ENCODE results near the gene NEDD8.

DNA sequence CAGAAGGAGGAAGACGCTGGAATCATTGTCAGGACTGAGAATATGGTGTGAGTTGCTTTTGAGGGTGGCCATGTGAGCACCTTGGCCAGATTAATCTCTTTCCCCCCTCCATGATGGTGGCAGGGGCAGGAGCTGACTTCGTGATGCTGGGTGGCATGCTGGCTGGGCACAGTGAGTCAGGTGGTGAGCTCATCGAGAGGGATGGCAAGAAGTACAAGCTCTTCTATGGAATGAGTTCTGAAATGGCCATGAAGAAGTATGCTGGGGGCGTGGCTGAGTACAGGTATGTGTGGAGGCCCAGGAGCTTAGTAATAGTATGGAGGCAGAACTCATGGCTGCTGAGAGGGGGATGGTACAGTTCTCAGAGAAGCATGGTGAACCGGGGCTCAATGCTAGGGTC, 6.0 kb upstream of the NEDD8 start:
- TF ChIP-seq CTCF (IDR thresholded peaks at IDR 0.05) = no peak
- TF ChIP-seq POLR2AphosphoS5 (IDR thresholded peaks at IDR 0.05) = no peak
- TF ChIP-seq POLR2A (IDR thresholded peaks at IDR 0.05) = no peak
- TF ChIP-seq EP300 (IDR thresholded peaks at IDR 0.05) = no peak
